ENCODE measurements around the gene METTL21C.

DNA sequence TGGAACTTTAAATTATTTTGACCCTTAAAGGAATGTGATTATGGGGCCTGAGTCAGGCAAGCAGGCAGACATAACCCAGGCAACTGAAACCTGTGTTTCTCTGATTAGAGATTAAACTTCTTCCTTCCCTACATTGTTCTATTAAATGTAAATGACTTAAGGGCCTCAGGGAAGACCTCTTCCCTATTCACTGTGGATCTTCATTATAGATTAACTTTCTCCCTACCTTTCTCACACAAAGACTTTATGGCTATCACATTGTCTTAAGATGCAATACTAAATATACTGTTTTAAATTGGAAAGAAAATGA, 8.8 kb upstream of the METTL21C start:
- no peak for TF ChIP-seq TAF1 (IDR thresholded peaks at IDR 0.05; ENCODE audit: borderline replicate concordance, insufficient read depth, low read length)
- TF ChIP-seq, protein P1, sequence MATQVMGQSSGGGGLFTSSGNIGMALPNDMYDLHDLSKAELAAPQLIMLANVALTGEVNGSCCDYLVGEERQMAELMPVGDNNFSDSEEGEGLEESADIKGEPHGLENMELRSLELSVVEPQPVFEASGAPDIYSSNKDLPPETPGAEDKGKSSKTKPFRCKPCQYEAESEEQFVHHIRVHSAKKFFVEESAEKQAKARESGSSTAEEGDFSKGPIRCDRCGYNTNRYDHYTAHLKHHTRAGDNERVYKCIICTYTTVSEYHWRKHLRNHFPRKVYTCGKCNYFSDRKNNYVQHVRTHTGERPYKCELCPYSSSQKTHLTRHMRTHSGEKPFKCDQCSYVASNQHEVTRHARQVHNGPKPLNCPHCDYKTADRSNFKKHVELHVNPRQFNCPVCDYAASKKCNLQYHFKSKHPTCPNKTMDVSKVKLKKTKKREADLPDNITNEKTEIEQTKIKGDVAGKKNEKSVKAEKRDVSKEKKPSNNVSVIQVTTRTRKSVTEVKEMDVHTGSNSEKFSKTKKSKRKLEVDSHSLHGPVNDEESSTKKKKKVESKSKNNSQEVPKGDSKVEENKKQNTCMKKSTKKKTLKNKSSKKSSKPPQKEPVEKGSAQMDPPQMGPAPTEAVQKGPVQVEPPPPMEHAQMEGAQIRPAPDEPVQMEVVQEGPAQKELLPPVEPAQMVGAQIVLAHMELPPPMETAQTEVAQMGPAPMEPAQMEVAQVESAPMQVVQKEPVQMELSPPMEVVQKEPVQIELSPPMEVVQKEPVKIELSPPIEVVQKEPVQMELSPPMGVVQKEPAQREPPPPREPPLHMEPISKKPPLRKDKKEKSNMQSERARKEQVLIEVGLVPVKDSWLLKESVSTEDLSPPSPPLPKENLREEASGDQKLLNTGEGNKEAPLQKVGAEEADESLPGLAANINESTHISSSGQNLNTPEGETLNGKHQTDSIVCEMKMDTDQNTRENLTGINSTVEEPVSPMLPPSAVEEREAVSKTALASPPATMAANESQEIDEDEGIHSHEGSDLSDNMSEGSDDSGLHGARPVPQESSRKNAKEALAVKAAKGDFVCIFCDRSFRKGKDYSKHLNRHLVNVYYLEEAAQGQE (IDR thresholded peaks at IDR 0.05; ENCODE audit: insufficient read depth in 1 of 2, low read depth in 2 of 2, low read length in 2 of 2), result no peak
- no peak for TF ChIP-seq POLR2AphosphoS5 (IDR thresholded peaks at IDR 0.05; ENCODE audit: low read depth, low read length)

Measured in PFSK-1 (cell line).